HL-60/S4 treated with phorbol 12-myristate 13-acetate at 8.2 ng/mL for 4 days and 3 days (cell line): ENCODE data around the gene HOXB5.

ENCODE experiments used
- in situ Hi-C: fragments of 300-500 bp; cut with MboI; formaldehyde crosslinking; loops from 2 replicates; pipeline ENCODE4 v1.15.0; 2022; ENCODE audit warnings: low sequenced_read_pairs

Gene HOXB5

DNA sequence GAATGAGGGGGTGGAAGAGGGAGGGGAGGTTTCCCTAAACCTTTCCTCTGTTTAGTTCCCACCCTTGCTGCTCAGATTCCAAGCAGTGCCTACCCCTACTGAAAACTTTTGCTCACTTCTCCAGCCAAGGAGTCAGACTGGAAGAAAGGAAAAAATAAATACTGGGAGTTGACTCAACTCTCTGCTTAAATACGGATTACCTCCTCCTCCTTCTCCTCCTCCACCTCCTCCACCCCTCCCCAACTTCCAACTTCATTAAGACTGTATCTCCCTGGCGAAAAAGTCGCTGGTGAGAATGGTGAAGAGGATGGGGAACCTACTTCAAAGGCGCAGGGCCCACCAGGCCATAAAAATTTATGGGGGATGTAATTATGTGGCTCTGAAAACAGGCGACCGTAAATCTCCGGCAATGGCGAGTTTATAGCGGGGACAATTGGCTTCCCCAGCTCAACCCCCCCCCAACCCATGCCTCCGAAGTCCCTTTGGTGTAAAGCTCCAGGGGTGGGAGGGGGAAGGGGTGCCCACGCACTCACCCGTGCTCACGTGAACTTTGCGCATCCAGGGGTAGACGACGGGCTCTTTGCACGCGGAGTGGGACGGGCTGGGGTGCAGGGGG lies 16.1 kb downstream of the HOXB5 start:
- in situ Hi-C loops = no loop called here

DNA sequence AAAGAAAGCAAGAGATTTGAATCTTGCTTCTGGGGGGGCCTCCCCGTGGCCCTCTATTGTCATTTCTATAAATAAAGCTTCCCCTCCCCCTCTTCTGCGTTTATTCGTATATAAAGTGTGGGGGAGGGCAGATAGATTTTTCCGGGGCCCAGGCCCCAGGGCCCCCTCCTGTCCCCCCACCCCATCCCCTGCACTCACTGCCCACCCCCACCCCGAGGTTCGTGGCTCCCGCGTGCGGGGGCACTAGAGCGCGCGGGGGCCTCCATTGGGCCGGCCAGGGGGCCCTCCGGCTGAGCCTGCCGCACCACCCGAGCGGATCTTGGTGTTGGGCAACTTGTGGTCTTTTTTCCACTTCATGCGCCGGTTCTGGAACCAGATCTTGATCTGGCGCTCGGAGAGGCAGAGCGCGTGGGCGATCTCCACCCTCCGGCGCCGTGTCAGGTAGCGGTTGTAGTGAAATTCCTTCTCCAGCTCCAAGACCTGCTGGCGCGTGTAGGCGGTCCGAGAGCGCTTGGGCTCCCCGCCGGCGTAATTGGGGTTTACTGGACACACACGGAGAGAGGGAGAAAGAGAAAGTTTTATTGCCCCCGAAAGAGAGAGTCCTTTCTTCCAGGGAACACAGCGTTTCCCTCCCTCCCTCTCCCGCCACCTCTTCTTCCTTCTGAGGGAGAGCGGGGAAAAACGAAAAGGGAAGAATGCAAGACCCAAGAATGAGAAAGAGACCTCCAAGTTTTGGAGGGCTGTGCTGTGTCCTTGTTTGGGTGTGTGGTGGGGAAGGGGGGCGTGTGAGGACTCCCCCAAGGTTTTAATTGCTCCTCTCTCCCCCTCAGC lies 16.9 kb downstream of the HOXB5 start:
- in situ Hi-C loops = no loop called here

DNA sequence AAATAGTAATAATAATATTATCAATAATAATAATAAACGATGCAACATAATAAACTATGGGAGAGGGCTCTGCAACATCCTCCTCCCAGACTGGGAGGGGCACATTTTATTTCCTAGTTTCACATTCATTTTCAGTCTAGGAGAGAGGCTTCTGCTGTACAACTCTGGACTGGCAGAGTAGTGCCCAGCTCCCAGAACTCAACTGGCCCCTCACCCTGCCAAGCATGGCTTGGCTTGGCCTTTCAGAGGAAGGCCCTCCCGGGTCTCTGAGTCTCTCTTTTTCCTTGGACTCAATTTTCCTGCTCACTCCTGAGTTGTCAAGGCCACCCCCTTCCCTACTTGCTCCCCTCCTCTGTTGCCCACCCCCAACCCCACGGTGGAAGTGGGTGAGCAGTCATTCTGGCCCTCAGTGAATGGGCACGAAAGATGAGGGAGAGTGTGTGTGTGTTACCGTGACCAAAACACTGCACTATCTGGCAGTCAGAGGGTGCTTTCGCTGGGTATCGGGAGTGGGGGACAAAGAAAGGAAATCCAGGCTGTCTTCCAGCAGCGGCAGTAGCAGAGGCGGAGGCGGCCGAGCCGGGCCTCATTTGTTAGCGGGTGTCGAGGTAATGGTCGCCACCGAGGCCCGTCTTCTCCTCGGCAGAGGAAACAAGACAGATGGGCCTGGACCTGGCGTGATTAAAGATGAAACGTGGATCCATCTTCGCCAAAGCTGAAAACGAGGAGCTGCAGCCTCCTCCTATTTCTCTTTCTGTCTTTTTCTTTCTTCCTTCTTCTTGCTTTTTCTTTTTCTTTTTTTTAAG lies 17.7 kb downstream of the HOXB5 start:
- in situ Hi-C loops = no loop called here

DNA sequence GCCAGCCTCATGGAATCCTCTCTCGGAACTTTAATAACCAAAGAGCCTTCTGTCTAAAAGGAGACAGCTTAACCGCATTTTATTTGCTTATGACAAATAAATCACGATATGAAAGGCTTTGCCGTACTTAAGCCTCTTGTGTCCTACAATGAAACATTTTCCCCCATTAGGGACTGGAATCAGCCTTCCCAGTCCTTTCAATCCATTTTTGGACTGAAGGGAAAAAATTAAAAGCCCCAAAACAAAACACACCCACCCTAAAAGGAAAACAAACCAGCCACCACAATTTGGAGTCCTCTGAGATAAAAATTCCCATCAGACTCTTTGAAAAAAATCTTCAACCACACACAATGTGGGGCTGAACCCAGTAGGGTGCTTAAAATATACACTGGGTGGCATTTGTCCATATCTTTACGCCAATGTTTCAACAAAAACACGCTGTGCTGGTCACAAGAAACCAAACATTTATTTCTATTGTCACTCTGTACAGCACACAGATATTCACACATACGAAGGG lies 18.5 kb downstream of the HOXB5 start:
- in situ Hi-C loops = no loop called here

DNA sequence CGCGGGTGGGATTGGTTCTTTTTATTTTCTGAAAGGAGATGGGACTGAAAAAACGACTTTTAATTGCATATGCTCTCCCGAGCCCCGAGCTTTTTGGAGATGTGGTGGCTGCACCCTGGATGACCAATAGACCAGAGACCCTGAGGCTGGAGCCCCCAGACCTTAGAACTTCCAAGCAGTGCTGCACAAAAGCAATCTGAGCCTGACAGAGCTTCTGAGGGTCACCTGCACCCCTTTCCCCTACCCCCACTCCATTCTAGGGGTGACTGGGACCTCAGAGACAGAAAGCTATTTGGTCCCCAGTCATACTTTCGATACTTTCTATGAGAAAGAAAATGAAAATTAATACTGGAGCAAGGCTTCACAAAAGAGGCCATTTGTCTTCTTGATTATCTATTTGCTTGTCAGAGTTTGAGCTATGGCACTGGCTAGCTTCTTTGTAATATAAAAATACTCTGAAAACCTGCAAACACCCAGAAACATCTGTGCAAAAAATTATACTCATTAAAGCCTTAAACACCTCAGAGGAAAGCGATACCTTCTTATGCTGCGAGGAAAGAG lies 19.0 kb downstream of the HOXB5 start:
- in situ Hi-C loops = no loop called here

DNA sequence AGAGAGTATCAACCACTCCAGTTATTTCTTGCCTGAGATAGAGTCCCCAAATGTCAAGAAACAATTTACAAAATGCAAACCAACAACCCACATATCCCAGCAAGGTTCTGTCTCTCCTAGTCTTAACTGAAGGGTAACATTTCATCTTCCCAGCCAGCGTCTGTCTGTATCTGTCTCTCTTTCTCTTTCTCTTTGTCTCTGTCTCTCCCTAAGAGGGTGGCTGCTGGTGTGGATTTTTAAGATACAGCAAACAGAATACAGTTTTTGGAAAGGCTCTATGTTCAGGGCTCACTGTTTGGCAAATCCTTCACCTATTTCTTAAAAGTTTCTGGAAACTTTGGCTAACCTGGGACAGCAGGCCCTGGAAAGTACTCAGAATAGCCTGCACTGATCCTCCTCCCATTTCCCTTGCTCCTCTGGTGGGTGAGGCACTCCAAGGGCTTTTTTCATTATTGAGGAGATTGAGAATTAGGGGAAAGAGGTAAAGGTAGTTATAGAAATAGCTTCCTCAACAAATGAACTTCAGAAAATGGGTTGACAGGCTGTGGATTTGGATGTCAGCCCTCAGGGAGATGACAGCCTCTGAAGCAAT lies 21.7 kb downstream of the HOXB5 start:
- in situ Hi-C loops = no loop called here

DNA sequence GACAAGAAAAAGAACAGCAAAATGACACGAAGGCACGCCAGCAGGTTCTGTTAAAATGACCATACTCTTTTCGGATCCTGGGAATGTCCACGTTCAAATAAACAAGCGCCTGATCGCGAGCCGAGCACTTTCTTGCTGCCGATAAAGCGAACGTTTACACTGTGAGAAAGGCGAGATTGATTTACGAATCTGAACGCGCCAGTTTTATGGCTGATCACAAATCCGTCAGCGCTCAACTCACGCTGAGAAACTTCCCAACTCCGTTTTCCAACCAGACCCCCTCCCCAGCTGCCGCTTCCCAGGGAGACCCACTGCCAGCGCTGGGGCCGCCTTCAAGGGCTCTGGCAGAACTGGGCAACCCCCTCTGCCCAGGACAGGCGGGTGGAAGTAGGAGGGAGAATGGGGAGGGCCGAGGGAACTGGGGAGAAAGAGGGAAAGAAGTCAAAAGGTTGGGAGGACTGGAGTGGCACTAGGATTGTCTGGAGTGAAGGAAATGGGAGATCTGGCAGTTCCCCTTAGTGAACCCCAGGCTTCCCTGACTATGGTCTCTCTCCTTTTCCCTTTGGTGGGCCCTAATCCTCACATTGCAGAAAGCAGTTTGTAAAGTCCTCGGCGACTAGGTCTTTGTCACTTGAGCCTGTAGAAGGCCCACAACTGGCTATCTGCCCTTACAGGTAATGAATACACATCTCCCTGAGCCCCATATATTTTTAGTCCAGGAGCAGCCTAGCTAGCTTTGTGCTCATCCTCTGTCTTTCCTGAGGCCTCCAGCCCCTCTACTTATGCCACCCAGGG lies 22.4 kb downstream of the HOXB5 start:
- in situ Hi-C loops = no loop called here

DNA sequence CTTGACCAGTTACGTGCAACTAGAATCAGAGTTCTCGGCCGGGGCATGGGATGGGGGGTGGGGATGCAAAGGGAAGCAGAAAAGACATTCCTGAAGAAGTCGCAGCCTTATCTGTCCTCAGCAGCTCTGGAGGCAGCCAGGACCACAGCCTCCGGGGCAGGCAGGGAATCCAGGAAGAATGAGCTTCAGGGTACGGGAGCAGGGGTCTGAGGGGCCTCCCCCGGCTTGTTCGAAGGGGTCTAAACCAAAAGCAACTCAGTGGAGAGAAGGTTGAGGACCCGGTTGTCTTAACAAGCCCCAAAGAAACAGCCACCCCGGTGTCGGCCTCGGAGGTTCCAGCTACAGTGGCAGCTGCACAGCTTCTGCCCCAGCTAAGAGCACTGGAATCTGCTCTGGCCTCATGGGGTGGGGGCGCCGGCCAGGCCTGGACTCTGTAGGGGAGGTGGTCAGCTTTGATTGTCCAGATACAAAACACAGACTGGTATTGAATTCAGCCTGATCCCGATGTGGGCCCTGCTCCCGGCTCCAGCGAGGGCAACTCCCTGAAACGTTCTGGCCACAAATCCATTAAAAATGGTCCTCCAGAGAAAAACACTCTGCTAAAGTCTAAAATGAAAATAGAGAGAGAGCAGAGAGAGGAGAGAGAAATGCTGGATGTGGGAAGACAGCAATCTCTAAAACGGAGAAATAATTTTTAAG lies 23.1 kb downstream of the HOXB5 start:
- in situ Hi-C loops = no loop called here

DNA sequence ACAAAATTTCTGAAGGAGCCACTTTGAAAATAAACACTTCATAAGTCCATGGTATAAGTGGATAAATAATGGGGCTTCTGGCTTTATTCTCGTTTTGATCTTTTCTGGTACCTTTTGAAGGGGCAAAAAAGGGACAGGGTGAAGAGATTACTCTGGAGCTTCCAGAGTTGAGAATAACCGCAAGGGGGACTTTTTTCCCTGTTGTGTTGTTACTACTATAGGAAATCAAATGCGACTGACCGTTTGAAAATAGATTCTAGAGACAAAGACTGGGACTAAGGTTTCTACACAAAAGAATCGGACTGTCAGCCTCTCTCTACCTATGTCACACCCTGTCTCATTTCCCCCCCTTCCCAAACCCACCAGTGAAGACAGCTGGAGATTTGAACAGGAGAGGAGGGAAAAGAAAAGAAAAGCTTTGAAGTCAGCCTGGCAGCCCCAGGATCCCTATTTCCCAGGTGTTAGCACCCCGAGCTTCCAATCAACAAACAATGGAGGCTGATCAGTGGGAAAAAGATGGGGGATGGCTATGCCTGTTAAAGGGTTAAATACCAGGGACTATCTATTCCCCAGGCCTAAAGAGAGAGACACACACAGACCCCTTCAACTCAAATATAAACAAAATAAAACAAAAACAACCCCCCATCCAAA lies 23.8 kb downstream of the HOXB5 start:
- in situ Hi-C loops = no loop called here

DNA sequence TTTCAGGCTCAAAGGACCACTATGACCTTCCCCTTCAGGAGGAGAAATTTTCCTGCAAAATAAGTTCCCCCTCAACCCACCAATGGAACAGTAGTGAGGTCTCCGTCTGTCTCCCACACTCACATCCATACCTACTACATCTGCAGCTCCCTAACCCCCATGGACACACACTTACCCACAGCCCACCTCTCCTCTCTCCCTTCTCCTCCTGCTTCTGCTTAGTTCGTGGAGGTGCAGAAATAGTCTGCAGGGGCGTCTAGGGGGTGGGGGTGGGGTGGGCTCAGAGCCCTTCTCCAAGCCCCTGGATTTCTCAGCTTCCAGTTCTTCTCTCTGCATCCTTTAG lies 24.4 kb downstream of the HOXB5 start:
- in situ Hi-C loops = no loop called here

DNA sequence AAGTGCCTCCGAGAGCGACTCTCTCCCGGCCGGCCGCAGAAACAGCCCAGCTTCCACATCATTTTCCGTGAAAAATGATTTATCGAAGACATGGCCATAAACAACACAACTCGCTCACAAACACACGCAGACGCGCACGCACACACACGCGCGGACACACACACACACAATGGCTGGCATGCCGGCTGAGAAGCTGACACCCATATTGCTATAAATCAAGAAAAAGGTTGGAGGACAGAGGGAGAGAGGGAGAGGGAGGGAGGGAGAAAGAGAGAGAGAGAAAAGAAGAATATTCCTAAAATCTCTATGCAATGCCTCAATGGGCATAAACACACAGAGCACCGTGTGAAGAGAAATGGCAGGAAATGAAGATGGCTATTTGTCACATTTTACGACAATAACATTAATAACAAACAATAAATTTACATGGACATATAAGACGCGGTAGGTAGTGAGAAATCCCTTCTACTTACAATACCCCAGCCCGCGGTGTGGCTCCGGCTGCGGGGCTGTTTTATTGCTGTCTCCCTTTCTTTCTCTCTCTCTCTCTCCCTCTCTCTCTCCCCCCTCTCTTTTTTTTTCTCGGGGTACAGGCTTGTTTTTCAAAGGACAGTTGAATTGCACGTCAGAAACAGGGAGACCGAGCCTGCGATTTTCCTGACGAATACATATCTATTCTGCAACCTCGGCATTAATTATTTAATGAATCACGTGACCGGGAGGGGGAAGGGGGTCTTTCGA lies 24.9 kb downstream of the HOXB5 start:
- in situ Hi-C loops = no loop called here

DNA sequence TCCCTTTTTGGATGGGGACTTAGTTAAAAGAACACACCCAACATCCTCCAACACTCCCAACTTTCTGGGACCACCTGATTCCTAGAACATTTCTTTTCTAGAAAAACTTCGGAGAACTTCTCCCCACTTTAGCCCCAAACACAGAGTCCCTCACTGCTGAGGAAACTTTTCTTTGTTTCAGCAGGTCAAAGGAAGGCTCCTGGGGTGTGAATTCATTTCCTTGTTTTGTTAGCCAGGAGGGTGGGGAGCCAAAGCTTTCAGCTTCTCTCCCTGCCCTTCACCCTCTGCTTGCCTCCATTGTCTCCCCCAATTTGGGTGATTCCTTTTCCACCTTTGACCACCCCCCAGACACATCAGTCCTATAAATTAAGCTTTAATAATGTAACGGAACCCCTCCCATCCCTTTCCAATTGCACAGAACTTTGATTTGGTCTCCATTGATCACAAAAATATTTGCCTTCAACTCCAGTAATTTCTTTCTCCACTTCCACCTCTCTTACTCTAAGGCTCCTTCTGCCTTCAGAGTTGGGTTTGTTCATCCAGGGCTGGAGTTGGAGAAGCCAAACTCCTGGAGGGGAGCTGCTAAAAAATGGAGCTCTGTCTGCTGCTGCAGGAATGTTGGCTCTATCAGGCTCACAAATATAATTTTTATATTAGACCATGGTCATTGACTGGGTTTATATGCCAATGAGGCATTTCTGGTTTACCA lies 25.8 kb downstream of the HOXB5 start:
- in situ Hi-C loops = no loop called here

DNA sequence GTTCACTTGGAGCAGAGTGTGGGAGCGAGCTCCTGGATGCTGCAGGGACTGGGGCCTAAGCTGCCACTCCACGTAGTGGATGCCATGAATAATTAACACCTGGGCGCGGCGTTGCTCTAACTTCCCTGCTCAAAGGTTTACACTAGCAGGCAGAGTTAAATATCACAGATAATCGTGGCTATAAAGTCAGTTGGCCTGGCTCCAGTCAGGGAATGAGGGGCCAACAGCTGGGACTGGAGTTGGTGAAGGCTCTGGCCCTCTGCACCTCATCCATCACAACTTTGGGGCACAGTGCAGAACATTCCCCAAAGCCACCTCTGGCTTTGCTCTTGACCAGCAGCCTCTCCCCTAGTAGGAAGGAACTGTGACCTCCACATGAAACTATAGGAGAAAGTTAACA lies 26.4 kb downstream of the HOXB5 start:
- in situ Hi-C loops = no loop called here

DNA sequence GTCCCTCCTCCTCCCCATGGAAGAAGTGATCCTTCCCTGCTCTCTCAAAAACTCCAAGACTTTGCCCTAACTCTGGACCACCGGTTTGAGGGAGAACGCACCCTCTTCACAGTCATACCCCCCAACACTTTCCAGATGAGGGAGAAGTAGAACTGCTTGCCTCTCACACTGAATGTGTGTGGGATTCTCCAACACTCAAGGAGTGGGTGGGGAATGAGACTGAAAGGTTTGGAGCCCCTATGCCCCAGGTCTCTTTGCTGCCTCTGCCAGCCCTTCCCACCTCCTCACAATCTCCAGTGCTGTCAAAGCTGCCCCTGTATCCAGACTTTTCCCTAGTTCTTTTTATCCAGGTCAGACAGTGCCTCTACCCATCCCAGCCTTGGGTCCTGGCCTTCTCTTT lies 26.9 kb downstream of the HOXB5 start:
- in situ Hi-C loops = no loop called here

DNA sequence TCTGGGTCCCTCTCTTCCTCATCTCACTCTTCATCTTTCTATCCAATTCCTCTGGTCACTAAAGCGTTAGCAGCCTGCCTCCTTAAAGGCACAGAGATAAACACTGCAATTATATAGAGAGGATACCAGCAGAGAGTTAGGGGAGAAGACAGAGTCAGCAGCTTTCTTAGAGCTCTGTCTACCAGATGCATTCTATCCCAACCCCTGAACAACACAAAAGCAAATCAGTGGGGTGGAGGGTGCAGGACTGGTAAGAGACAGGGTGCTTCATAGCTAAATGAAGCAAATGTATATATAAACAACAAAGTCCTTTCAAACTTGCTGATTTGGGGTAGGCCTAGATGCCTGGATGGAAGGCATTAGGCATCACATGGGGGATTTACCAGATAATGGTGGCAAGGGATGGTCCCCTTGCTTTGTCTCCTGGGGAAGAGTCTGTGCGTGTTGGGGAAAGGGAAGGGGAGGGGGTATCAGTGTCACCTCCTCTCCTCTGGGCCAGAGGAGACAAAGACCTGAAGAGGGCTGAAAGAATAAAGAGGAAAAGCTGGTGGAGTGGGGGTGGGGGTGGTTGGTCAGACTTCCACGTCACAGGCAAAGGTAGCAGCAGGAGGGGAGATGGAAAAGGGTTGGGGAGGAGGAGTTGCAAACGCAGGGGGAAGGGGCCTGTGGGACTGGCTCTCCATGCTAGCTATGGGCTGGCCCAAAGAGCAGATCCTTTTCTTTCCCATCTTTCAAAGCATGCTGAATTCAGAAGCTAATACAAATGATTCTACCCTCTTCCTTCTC lies 27.5 kb downstream of the HOXB5 start:
- in situ Hi-C loops = no loop called here

DNA sequence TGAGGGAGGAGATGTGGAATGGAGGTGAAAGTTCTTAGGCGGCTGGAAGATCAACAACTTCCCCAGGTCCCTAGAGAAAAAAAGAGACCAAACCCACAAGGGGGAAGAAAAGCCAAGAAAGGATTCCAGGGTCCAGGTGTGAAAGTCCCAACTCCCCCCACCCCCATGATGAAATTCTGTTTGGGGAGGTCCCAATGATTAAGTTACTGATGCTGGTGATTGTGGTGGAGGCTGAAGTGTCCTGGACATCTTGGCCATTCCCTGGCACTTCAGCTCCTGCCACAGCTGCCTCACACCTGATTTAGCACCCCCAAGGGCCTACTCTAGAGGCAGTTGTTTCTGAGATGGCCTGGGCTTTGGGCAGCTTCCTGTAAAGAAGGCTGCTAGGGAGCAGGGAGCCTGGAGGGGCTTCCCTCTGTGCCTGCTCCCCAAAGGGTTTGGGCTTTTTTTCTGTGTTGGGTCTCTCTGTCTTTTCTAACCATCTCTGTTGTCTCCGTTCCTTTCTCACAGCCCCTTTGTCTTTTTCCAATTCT lies 28.5 kb downstream of the HOXB5 start:
- in situ Hi-C loops = no loop called here
